NCI-H2107 treated with DMSO at 0.1 percent for 48 hours (cell line): ENCODE data around the gene RUNDC1.

Experiments
- DNase-seq: peaks from one replicate; lab custom pipeline; 2025; ENCODE audit not compliant: unreplicated experiment; lab: John Stamatoyannopoulos, UW

RUNDC1 gene

GRCh38 chr17:43039646-43040045, 59.3 kb downstream of the RUNDC1 start:
- no peak for DNase-seq

- DNase-seq: no peak
Observed at GRCh38 chr17:43040655-43041054, 60.3 kb downstream of the RUNDC1 start.

GRCh38 chr17:43042025-43042628, 61.8 kb downstream of the RUNDC1 start:
- DNase-seq: no peak
